ENCODE data around the gene ACCS.

DNA sequence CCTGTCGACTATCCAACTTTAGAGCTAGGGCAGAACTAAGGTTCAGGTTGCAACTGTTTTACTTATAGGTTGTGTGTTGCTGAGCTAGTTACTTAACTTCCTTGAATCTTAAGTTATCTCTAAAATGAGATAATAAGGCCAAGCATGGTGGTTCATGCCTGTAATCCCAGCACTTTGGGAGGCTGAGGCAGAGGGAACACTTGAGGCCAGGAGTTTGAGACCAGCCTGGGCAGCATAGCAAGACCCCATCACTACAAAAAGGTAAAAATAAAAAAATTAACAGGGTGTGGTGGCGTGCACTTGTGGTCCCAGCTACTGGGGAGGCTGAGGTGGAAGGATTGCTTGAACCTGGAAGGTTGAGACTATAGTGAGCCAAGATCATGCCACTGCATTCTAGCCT, 2.1 kb downstream of the ACCS start:
- TF ChIP-seq GATA2 (IDR thresholded peaks at IDR 0.05; ENCODE audit: low read depth, low read length), result no peak
- TF ChIP-seq GATA3 (IDR thresholded peaks at IDR 0.05; ENCODE audit: low read depth, low read length), result no peak

Measured in SH-SY5Y (cell line).